Natural killer cell (primary cell): ENCODE data around the gene TTLL1. TPM values are rescaled to one million over a fixed set of nuclear protein-coding genes. Genes with fewer than 3 reads are reported as not detected.

Source experiments
- ATAC-seq, 3 donors: fragments of 150-1000 bp in 2 of 3; fragments of 200-7000 bp in 1 of 3; cut with Tn5 transposase; 1 replicate in 1 of 3; 2 replicates in 2 of 3; pipeline ENCODE4 v1.10.0; 2021; ENCODE audit warnings: mild to moderate bottlenecking in 2 of 3, moderate library complexity in 2 of 3
- DNase-seq, 2 donors: peaks; one replicate each; pipeline versions ENCODE4 v3.0.0 to v3.0.0-alpha.2; 2013 to 2021; ENCODE audit warnings: mixed read lengths in 1 of 2
- H3K27ac ChIP-seq: one replicate; pipeline ENCODE4 v1.5.1; 2013; ENCODE audit warnings: mild to moderate bottlenecking, low read length
- H3K27me3 ChIP-seq: one replicate; pipeline ENCODE4 v1.6.1; 2013; ENCODE audit warnings: low read length; ENCODE audit not compliant: control insufficient read depth, insufficient read depth
- H3K36me3 ChIP-seq: one replicate; pipeline ENCODE4 v1.6.1; 2013; ENCODE audit warnings: low read length; ENCODE audit not compliant: control insufficient read depth, insufficient read depth
- H3K4me1 ChIP-seq: one replicate; pipeline ENCODE4 v1.6.1; 2013; ENCODE audit warnings: low read length; ENCODE audit not compliant: control insufficient read depth, insufficient read depth
- H3K4me3 ChIP-seq: one replicate; pipeline ENCODE4 v1.5.1; 2013; ENCODE audit warnings: low read length
- H3K9me3 ChIP-seq: one replicate; pipeline ENCODE4 v1.6.1; 2013; ENCODE audit warnings: low read length; ENCODE audit not compliant: control insufficient read depth, insufficient read depth
- H3K27ac Mint-ChIP-seq, 2 donors: one replicate each; pipeline ENCODE4 v1.8.0; 2022; ENCODE audit warnings: mild to moderate bottlenecking in 2 of 2, mixed read lengths in 2 of 2, moderate library complexity in 1 of 2
- H3K27me3 Mint-ChIP-seq, 2 donors: one replicate each; pipeline ENCODE4 v1.8.0; 2022; ENCODE audit warnings: low read depth in 2 of 2, mixed read lengths in 2 of 2
- H3K36me3 Mint-ChIP-seq: one replicate; pipeline ENCODE4 v1.8.0; 2022; ENCODE audit warnings: mixed read lengths
- H3K4me1 Mint-ChIP-seq, 2 donors: one replicate each; pipeline ENCODE4 v1.8.0; 2022; ENCODE audit warnings: mixed read lengths in 2 of 2
- H3K4me3 Mint-ChIP-seq: one replicate; pipeline ENCODE4 v1.8.0; 2022; ENCODE audit warnings: mild to moderate bottlenecking, moderate library complexity, mixed read lengths
- H3K9me3 Mint-ChIP-seq, 2 donors: one replicate each; pipeline ENCODE4 v1.8.0; 2022; ENCODE audit warnings: mixed read lengths in 2 of 2
- CTCF ChIP-seq: fragments of 200-600 bp; IDR thresholded peaks from one replicate; pipeline ENCODE4 v1.8.0; 2022; ENCODE audit warnings: antibody characterized with exemption
- WGBS: methylation state at CpG from one replicate; pipeline ENCODE4 v1.1.7; 2013; ENCODE audit warnings: missing lambda C conversion rate; ENCODE audit not compliant: insufficient coverage; 5-methylcytosine and 5-hydroxymethylcytosine counted together
- intact Hi-C: fragments of 100-400 bp; cut with micrococcal nuclease; formaldehyde crosslinking; loops from one replicate; pipeline ENCODE4 v1.14.2; 2022
- total RNA-seq, 4 donors: library from RNA; stranded (reverse); fragments of 120-200 nt in 1 of 4; gene quantifications; one replicate each; pipeline versions ENCODE4 v1.2.3 to v1.2.4, GENCODE V29; 2013 to 2022

Gene TTLL1
- total RNA-seq, 3 donors from 2014 or later (not counting 1 experiment from before 2014, with no cell fraction given), result 4.4 to 6.5 (median 6.0) TPM

DNA sequence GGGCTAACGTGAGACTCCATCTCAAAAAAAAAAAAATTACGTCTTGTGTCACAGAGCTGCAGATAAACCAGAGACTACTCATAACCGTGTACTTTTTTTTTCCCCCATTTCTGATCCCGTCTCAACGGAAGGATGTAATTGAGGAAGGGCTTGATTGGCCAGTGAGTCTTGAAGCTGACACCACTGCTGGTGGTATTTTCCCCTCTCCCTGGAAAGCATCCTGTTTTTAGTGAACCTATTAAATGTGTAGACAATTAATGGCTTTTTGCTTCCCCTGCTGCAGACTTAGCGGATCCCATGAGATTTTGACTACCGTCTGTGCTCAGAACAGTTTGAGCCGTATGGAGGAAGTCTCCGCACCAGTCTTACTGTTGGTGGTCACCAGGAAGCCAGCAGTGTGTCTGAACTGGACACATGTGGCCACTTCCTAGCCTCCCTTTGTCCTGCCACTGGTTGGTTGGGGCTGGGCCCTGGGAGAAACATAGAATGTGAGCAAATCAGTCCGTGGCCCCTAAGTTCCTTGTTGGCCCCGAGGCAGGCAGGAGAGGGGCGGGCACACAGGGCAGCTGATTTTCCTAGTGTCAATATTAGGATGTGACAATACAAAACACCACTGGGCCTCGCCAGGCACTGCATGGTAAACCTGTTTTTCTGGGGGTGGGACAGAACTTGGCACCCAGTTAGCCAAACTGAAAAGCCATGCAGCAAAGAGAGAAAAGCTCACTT is 24.5 kb upstream of the TTLL1 start:
- Histone ChIP-seq H3K36me3 (no peaks in the 10 kb centered on the region), H3K4me3 (no peak overlapping the region), H3K27ac (no peak overlapping the region), H3K9me3 (no peaks in the 10 kb centered on the region), H3K27me3 (peaks cover 11% of the 10 kb centered on the region), H3K4me1 (peaks cover 32% of the 10 kb centered on the region)
- no peak overlapping the region for H3K27ac Mint-ChIP-seq
- DNase-seq, result no peak
- H3K27me3 Mint-ChIP-seq, result peaks cover 0 to 28% of the 10 kb centered on the region in 2 donors
- peaks cover 0 to 4% of the 10 kb centered on the region in 2 donors for H3K4me1 Mint-ChIP-seq
- TF ChIP-seq CTCF, result no peak
- H3K9me3 Mint-ChIP-seq, result no peaks in the 10 kb centered on the region
- peak overlapping the region; percentile 25 for H3K4me3 Mint-ChIP-seq
- ATAC-seq, result no peak
- WGBS, result 61% methylated on average over 13 of the region's 13 CpGs
- no peaks in the 10 kb centered on the region for H3K36me3 Mint-ChIP-seq
- intact Hi-C loops, result no loop called here

- intact Hi-C loops, result no loop called here
- Mint-ChIP-seq H3K9me3 (no peaks in the 10 kb centered on the region), H3K27ac (peak overlapping the region in 1 of 2 donors; percentile 45), H3K4me1 (peaks cover 0 to 4% of the 10 kb centered on the region in 2 donors), H3K27me3 (peaks cover 0 to 31% of the 10 kb centered on the region in 2 donors), H3K36me3 (no peaks in the 10 kb centered on the region), H3K4me3 (peak overlapping the region; percentile 76)
- H3K9me3 ChIP-seq, result no peaks in the 10 kb centered on the region
- H3K27me3 ChIP-seq, result peaks cover 11% of the 10 kb centered on the region
- WGBS, result 2% methylated on average over 86 of the region's 86 CpGs
- H3K4me3 ChIP-seq, result peak overlapping the region; percentile 37
- no peaks in the 10 kb centered on the region for H3K36me3 ChIP-seq
- H3K27ac ChIP-seq, result no peak overlapping the region
- DNase-seq, result peak in 1 of 2 donors; percentile 73
- ATAC-seq, result peak; percentile 57 to 70 (median 61)
- TF ChIP-seq CTCF, result no peak
- peaks cover 23% of the 10 kb centered on the region for H3K4me1 ChIP-seq
Measured at GRCh38 chr22:43110927-43111623, 21.9 kb upstream of the TTLL1 start.

DNA sequence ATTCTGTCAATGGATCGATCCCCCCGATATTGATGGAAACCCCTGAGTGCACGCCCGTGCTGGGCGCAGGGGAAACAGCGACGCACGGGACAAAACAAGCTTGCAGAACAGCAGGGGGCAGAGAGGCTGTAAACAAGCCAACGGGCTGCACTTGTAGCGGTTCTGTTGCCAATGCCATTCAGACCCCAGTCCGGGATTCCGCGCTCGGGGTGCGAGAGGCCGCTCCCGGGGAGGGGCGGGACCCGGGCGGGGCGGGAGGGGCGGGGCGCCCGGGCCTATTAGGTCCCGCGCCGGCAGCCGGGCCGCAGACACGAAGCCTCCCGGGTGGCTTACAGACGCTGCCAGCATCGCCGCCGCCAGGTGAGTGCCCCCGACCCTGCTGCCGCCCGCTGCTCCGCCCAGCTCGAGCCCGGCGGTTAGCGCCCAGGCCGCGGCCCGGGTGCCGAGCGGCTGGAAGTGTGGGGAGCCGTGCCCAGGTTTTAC is 21.3 kb upstream of the TTLL1 start, which contains the start of gene BIK:
Gene BIK (plus strand): TSS at position 307 of the 483 bp plus-strand sequence. CDS start 13,273 bp downstream, outside the sequence.
- Histone ChIP-seq H3K4me3 (peak within 1 kb of the TSS; percentile 37), H3K27me3 (peaks cover 11% of the 10 kb centered on the region), H3K9me3 (no peaks in the 10 kb centered on the region), H3K36me3 (no peaks in the 10 kb centered on the region), H3K4me1 (peaks cover 19% of the 10 kb centered on the region), H3K27ac (no peak within 1 kb of the TSS)
- WGBS, result under 1% methylated on average over 49 of the region's 49 CpGs
- Mint-ChIP-seq H3K4me1 (peaks cover 0 to 4% of the 10 kb centered on the region in 2 donors), H3K27me3 (peaks cover 0 to 29% of the 10 kb centered on the region in 2 donors), H3K36me3 (no peaks in the 10 kb centered on the region), H3K27ac (peak within 1 kb of the TSS in 1 of 2 donors; percentile 45), H3K4me3 (peak within 1 kb of the TSS; percentile 76), H3K9me3 (no peaks in the 10 kb centered on the region)
- intact Hi-C loops, result no loop called here
- peak; percentile 70 to 73 (median 73) for ATAC-seq
- TF ChIP-seq CTCF, result peak; percentile 23
- peak; percentile 21 to 67 for DNase-seq
